MM.1S (cell line): ENCODE measurements around the gene ZNF782.
A peak's percentile ranks its signal among the peaks of the same experiment; 100 is the strongest.

Source experiments
- DNase-seq: peaks from one replicate; pipeline ENCODE4 v3.0.0-alpha.2; 2015
- H2AFZ ChIP-seq: fragments of 300-600 bp; sonication (generic); 2 replicates; pipeline ENCODE4 v1.6.0; 2016; ENCODE audit warnings: antibody characterized with exemption, low read length
- H3F3A ChIP-seq: fragments of 300-600 bp; sonication (generic); 2 replicates; pipeline ENCODE4 v1.6.1; 2016; ENCODE audit warnings: mild to moderate bottlenecking, antibody characterized with exemption, low read length, moderate library complexity, mixed read lengths; ENCODE audit not compliant: insufficient read depth
- H3K27ac ChIP-seq: fragments of 300-600 bp; sonication (generic); 2 replicates; pipeline ENCODE4 v1.5.1; 2016; ENCODE audit warnings: mild to moderate bottlenecking, low read length
- H3K27me3 ChIP-seq: fragments of 300-600 bp; sonication (generic); replicated peaks from 2 replicates; pipeline ENCODE4 v1.6.0; 2016; ENCODE audit warnings: low read length; ENCODE audit not compliant: insufficient read depth
- H3K36me3 ChIP-seq: fragments of 300-600 bp; sonication (generic); replicated peaks from 2 replicates; pipeline ENCODE4 v1.6.1; 2016; ENCODE audit warnings: mild to moderate bottlenecking, low read length, mixed read lengths; ENCODE audit not compliant: insufficient read depth
- H3K4me1 ChIP-seq: fragments of 300-600 bp; sonication (generic); 2 replicates; pipeline ENCODE4 v1.6.1; 2016; ENCODE audit warnings: low read length, mixed read lengths
- H3K4me2 ChIP-seq: fragments of 300-600 bp; sonication (generic); 2 replicates; pipeline ENCODE4 v1.6.0; 2016; ENCODE audit warnings: low read depth, low read length
- H3K4me3 ChIP-seq: fragments of 300-600 bp; sonication (generic); 2 replicates; pipeline ENCODE4 v1.5.1; 2016; ENCODE audit warnings: low read length, mixed read lengths
- H3K79me2 ChIP-seq: fragments of 300-600 bp; sonication (generic); 2 replicates; pipeline ENCODE4 v1.6.1; 2016; ENCODE audit warnings: mixed run types, low read length, mixed read lengths
- H3K9ac ChIP-seq: fragments of 300-600 bp; sonication (generic); 2 replicates; pipeline ENCODE4 v1.6.1; 2016; ENCODE audit warnings: low read length, mixed read lengths
- H3K9me2 ChIP-seq: fragments of 300-600 bp; sonication (generic); replicated peaks from 2 replicates; pipeline ENCODE4 v1.6.1; 2016; ENCODE audit warnings: mild to moderate bottlenecking, low read length, mixed read lengths; ENCODE audit not compliant: insufficient read depth
- H3K9me3 ChIP-seq: fragments of 300-600 bp; sonication (generic); replicated peaks from 2 replicates; pipeline ENCODE4 v1.6.1; 2016; ENCODE audit warnings: mild to moderate bottlenecking, low read length, mixed read lengths; ENCODE audit not compliant: insufficient read depth
- H4K20me1 ChIP-seq: fragments of 300-600 bp; sonication (generic); 2 replicates; pipeline ENCODE4 v1.6.1; 2016; ENCODE audit warnings: mild to moderate bottlenecking, low read length, moderate library complexity, mixed read lengths; ENCODE audit not compliant: insufficient read depth
- EZH2 ChIP-seq: fragments of 300-600 bp; sonication (generic); optimal IDR thresholded peaks from 2 replicates; pipeline ENCODE3; 2017; ENCODE audit warnings: low read depth, mild to moderate bottlenecking, antibody characterized with exemption, low read length, mixed read lengths
- EZH2phosphoT487 ChIP-seq: fragments of 300-600 bp; sonication (generic); IDR thresholded peaks from 2 replicates; pipeline ENCODE4 v1.6.1; 2018; ENCODE audit warnings: antibody characterized with exemption, low read length
- TF ChIP-seq, protein P1 (sequence below): fragments of 300-600 bp; sonication (generic); IDR thresholded peaks from 2 replicates; pipeline ENCODE4 v1.5.1; 2016; ENCODE audit warnings: antibody characterized with exemption, low read length, mixed read lengths

ZNF782 gene

DNA sequence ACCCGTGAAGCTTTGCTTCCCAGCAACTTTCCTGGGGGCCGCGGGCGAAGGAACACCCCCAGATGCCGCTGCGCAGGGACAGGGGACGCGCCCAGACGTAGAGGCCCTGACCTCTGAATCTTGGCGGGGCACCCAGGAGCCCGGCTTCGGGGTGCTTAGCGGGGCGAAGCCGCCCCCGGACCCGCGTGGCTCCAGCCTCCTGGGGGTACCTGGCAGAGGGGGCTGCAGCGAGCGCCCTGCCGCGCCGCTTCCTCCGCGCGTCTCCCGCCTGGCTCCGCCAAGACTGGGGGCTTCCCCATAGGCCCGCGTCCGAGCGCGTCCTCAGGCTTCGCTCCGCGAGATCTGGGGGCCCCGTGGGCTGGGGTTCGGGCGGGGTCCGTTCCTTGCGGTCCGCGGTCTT is 23.0 kb upstream of the ZNF782 start:
- Histone ChIP-seq H3K79me2 (no peaks in the 10 kb centered on the region), H3K36me3 (no peaks in the 10 kb centered on the region), H3K27ac (no peak overlapping the region), H3K9me3 (no peaks in the 10 kb centered on the region), H3K9ac (no peak overlapping the region), H3K9me2 (no peaks in the 10 kb centered on the region), H3K4me2 (peak overlapping the region; percentile 76; the same call in 1 of the 2 replicates), H3K4me3 (no peak overlapping the region), H3F3A (peaks cover 19% of the 10 kb centered on the region), H2AFZ (no peak overlapping the region), H3K27me3 (no peaks in the 10 kb centered on the region), H4K20me1 (no peaks in the 10 kb centered on the region), H3K4me1 (peaks cover 9% of the 10 kb centered on the region)
- no peak for DNase-seq
- no peak for TF ChIP-seq EZH2
- TF ChIP-seq, protein P1, sequence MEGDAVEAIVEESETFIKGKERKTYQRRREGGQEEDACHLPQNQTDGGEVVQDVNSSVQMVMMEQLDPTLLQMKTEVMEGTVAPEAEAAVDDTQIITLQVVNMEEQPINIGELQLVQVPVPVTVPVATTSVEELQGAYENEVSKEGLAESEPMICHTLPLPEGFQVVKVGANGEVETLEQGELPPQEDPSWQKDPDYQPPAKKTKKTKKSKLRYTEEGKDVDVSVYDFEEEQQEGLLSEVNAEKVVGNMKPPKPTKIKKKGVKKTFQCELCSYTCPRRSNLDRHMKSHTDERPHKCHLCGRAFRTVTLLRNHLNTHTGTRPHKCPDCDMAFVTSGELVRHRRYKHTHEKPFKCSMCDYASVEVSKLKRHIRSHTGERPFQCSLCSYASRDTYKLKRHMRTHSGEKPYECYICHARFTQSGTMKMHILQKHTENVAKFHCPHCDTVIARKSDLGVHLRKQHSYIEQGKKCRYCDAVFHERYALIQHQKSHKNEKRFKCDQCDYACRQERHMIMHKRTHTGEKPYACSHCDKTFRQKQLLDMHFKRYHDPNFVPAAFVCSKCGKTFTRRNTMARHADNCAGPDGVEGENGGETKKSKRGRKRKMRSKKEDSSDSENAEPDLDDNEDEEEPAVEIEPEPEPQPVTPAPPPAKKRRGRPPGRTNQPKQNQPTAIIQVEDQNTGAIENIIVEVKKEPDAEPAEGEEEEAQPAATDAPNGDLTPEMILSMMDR, result no peak
- no peak for TF ChIP-seq EZH2phosphoT487

DNA sequence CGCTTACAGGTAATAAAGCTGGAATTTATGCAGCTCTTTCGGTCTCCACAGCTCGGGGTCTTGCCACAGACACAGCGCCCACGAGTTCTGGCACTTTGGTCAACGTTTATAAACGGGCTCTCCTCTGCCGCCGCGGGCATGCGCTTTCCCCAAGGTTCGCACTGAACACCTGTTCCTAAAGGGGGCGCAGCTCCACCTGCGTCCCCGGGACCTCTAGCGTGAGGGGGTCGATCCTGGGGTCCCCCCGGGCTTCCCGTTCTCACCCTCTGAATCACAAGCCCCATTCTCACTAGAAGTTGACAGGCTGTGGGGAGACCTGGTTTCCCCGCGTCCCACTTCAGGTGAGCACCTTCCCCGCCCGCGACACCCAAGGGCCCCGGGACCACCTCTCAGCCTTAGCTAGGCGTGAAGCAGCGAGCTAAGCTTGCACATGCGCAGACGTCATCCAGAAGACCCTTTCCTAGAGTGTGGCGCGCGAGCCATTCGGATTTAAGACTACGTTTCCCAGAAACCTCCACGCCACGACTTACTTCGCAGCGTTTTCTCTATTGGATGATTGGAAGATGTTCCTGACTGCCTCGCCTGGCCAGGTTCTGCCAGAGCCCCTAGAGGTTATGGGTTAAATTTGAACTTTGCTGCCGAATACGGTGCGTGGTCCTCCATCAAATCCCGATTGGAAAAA is 21.3 kb upstream of the ZNF782 start:
- Histone ChIP-seq H3K4me1 (peaks cover 9% of the 10 kb centered on the region), H3K9me3 (no peaks in the 10 kb centered on the region), H3K79me2 (no peaks in the 10 kb centered on the region), H3K36me3 (no peaks in the 10 kb centered on the region), H3K4me3 (peak overlapping the region; percentile 67), H4K20me1 (no peaks in the 10 kb centered on the region), H3K27me3 (no peaks in the 10 kb centered on the region), H3K9ac (peak overlapping the region; percentile 69), H3K9me2 (no peaks in the 10 kb centered on the region), H3K4me2 (peak overlapping the region; percentile 76), H2AFZ (peak overlapping the region; percentile 64), H3K27ac (peak overlapping the region; percentile 92), H3F3A (peaks cover 19% of the 10 kb centered on the region)
- DNase-seq, result peak; percentile 89
- TF ChIP-seq, protein P1, result peak; percentile 45
- no peak for TF ChIP-seq EZH2phosphoT487

DNA sequence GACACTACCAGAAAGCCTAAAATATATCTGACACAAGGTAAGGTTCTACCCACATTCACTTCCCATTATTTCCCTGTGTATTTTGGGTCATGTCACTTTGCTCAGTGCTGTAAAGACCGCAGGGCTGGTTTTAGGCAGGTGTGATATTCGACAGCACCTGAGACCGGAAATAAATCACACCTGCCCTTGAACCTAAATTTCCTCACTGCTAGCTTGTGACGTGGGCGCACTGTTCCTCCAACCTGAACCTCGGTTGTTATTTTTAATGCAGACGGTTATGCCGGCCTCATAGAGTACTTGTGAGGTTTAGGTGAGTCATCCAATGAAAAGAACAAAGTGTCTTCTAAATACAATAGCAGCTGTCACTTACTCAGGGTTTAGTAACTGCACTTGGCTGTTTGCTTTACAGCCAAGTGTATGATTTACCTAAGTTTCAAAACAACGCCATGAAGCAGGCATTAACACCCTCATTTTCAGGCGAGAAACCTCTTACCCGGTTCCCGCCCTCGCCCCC is 20.7 kb upstream of the ZNF782 start:
- H3K27me3 ChIP-seq, result no peaks in the 10 kb centered on the region
- peak; percentile 71 for DNase-seq
- H2AFZ ChIP-seq, result peak overlapping the region; percentile 64

More for the DNA sequence above, 20.7 kb upstream of the ZNF782 start:
- no peaks in the 10 kb centered on the region for H4K20me1 ChIP-seq
- peaks cover 9% of the 10 kb centered on the region for H3K4me1 ChIP-seq
- TF ChIP-seq EZH2, result no peak
- no peak for TF ChIP-seq EZH2phosphoT487
- TF ChIP-seq, protein P1, result no peak
- no peaks in the 10 kb centered on the region for H3K36me3 ChIP-seq
- no peaks in the 10 kb centered on the region for H3K9me3 ChIP-seq
- H3K9me2 ChIP-seq, result no peaks in the 10 kb centered on the region
- peaks cover 19% of the 10 kb centered on the region for H3F3A ChIP-seq
- peak overlapping the region; percentile 69 for H3K9ac ChIP-seq
- no peaks in the 10 kb centered on the region for H3K79me2 ChIP-seq
- H3K4me3 ChIP-seq, result peak overlapping the region; percentile 67
- H3K27ac ChIP-seq, result peak overlapping the region; percentile 92
- peak overlapping the region; percentile 76 for H3K4me2 ChIP-seq
